ENCODE results near the gene IFITM5. TPM values are rescaled to one million over a fixed set of nuclear protein-coding genes. Genes with fewer than 3 reads are reported as not detected.
A peak's percentile ranks its signal among the peaks of the same experiment; 100 is the strongest.

The IFITM5 gene
- total RNA-seq, 4 donors from 2014 or later: not detected

DNA sequence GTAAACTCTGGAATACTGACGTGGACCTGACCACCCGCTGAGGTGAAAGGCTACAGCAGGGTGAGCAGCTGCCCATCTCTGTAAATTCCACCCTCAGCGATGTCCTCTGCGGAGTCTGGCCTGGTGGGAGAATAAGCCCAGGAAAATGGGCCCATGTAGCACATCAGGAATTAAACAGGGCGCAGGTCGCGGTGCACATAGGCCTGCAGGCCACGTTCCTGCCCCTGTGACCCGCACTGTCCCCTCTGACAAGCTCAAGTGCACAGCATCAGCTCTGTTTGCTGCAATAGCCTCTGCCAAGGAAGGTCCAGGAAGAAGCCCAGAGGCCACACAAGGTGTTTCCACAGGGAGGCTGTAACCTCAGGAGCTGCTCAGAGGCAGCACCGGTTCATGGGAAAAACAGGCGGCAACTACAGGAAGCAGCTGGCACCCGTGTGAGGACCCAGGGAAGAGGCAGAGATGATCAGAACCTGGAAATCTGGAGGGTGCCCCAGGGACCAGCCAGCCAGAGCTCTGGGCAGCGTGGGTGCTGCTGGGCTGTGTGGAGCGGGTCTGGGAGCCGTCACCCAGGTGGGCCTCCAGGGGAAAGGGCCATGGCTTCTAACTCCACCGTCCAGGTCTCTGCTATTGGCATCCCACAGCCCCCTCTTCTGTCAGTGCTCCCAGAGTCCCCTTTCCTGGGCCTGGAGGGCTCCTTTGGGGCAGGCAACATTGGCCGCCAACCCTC, 7.5 kb upstream of the IFITM5 start:
- peaks cover 37% of the 10 kb centered on the region for H3K4me1 ChIP-seq

DNA sequence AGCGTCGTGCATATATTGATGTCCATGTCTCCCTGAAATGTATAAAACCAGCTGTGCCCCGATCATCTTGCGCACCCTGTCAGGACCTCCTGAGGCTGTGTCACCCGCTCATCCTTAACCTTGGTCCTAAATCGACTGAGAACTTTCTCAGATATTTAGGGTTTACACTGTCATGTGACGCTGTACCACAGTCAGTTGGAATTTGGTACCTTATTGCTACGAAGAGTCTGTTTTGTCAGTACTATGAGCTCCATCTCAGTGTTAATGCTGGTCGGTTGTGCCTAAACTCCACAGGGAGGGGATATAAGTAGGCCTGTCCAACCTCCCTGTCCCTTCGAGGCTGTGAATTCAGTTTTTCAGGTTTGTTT, 6.5 kb upstream of the IFITM5 start:
- WGBS: 91% methylated on average over 10 of the region's 10 CpGs
- Histone ChIP-seq H3K4me3 (no peak overlapping the region), H3K27ac (no peak overlapping the region), H3K36me3 (no peaks in the 10 kb centered on the region), H3K9me3 (no peaks in the 10 kb centered on the region), H3K27me3 (no peaks in the 10 kb centered on the region), H3K4me1 (peaks cover 35% of the 10 kb centered on the region)
- no peak for TF ChIP-seq EP300 (IDR thresholded peaks at IDR 0.05)
- no peak for TF ChIP-seq POLR2AphosphoS5 (IDR thresholded peaks at IDR 0.05)
- TF ChIP-seq, protein P1, sequence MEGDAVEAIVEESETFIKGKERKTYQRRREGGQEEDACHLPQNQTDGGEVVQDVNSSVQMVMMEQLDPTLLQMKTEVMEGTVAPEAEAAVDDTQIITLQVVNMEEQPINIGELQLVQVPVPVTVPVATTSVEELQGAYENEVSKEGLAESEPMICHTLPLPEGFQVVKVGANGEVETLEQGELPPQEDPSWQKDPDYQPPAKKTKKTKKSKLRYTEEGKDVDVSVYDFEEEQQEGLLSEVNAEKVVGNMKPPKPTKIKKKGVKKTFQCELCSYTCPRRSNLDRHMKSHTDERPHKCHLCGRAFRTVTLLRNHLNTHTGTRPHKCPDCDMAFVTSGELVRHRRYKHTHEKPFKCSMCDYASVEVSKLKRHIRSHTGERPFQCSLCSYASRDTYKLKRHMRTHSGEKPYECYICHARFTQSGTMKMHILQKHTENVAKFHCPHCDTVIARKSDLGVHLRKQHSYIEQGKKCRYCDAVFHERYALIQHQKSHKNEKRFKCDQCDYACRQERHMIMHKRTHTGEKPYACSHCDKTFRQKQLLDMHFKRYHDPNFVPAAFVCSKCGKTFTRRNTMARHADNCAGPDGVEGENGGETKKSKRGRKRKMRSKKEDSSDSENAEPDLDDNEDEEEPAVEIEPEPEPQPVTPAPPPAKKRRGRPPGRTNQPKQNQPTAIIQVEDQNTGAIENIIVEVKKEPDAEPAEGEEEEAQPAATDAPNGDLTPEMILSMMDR (IDR thresholded peaks at IDR 0.05): no peak
- no peak for TF ChIP-seq POLR2A (IDR thresholded peaks at IDR 0.05)
- no peak for DNase-seq (ENCODE audit: low spot score in 2 of 2)

More for the DNA sequence above, 7.5 kb upstream of the IFITM5 start:
- no peak for DNase-seq (ENCODE audit: low spot score in 2 of 2)
- H3K27me3 ChIP-seq: no peaks in the 10 kb centered on the region
- peak overlapping the region; percentile 87 for H3K27ac ChIP-seq
- H3K36me3 ChIP-seq: no peaks in the 10 kb centered on the region
- no peaks in the 10 kb centered on the region for H3K9me3 ChIP-seq
- 91% methylated on average over 16 of the region's 17 CpGs for WGBS
- TF ChIP-seq, protein P1 (IDR thresholded peaks at IDR 0.05): no peak
- no peak for TF ChIP-seq POLR2A (IDR thresholded peaks at IDR 0.05)
- no peak for TF ChIP-seq EP300 (IDR thresholded peaks at IDR 0.05)
- no peak for TF ChIP-seq POLR2AphosphoS5 (IDR thresholded peaks at IDR 0.05)
- H3K4me3 ChIP-seq: no peak overlapping the region

DNA sequence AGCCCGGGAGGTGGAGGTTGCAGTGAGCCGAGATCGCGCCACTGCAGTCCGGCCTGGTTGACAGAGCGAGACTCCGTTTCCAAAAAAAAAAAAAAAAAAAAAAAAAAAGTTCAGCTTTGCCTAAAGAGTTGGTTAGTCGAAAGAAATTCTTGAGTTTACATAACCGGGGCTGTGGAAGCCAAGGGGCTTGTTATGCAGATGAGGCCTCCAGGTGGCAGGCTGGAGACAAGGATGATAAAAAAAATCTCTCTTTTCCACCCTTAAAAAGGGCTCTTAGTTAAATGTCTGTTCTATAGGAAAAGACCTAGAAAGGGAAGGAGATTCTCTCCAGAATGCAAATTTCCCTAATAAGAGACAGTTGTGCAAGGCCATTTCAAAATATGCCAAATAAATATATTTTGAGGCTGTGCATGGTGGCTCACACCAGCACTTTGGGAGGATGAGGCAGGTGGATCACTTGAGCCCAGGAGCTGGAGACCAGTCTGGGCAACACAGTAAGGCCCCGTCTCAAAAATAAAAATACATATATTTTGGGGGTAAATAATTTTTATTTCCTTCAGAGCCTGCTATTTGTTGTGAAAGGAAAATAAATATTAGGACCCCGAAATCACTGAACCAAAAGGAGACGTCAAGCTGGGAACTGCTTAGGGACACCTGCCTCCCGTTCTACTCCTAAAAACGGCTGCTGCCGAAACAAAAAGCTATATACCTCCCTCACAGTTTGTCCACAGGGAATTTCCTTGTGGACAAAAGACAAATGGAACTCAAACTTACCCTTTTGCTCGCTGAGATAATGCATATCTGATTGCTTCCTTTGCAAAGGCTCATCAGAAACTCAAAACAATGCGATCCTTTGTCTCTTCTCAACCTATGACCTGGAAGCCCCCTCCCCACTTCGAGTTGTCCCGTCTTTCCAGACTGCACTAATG, 5.9 kb upstream of the IFITM5 start:
- no peak for DNase-seq (ENCODE audit: low spot score in 2 of 2)
- peaks cover 35% of the 10 kb centered on the region for H3K4me1 ChIP-seq
- TF ChIP-seq, protein P1 (IDR thresholded peaks at IDR 0.05): peak; percentile 33 to 46
- TF ChIP-seq EP300 (IDR thresholded peaks at IDR 0.05): no peak
- no peak overlapping the region for H3K4me3 ChIP-seq
- H3K27me3 ChIP-seq: no peaks in the 10 kb centered on the region
- WGBS: 37% methylated on average over 19 of the region's 19 CpGs
- H3K9me3 ChIP-seq: no peaks in the 10 kb centered on the region
- no peaks in the 10 kb centered on the region for H3K36me3 ChIP-seq
- H3K27ac ChIP-seq: no peak overlapping the region

DNA sequence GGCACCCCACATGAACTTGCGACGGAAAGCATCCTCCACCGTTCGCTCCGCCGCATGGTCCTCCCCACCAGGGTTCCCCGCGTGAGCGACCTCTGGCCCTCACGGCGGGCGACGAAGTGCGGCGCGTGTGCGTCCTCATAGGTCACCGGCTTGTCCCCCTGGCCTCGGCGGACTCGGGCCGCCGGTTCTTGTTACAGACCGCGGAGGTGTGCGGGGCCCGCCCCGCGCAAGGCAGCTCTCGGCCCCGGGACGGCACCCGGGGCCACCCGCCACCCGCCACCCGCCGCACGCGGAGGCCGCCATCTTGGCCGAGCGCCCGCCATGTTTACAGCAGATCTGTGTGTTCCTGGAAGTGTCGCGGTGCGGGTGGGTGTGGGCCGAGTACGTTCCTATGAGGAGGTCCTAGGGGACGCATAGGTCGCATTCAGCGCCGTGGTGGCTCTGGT, 4.8 kb upstream of the IFITM5 start:
- Histone ChIP-seq H3K4me1 (peaks cover 25% of the 10 kb centered on the region), H3K27me3 (peaks cover 11% of the 10 kb centered on the region), H3K4me3 (no peak overlapping the region), H3K36me3 (no peaks in the 10 kb centered on the region), H3K27ac (no peak overlapping the region), H3K9me3 (no peaks in the 10 kb centered on the region)
- WGBS: 73% methylated on average over 37 of the region's 52 CpGs
- no peak for DNase-seq (ENCODE audit: low spot score in 2 of 2)
- TF ChIP-seq POLR2A (IDR thresholded peaks at IDR 0.05) (no peak), POLR2AphosphoS5 (IDR thresholded peaks at IDR 0.05) (no peak)
- TF ChIP-seq, protein P1 (IDR thresholded peaks at IDR 0.05): no peak

DNA sequence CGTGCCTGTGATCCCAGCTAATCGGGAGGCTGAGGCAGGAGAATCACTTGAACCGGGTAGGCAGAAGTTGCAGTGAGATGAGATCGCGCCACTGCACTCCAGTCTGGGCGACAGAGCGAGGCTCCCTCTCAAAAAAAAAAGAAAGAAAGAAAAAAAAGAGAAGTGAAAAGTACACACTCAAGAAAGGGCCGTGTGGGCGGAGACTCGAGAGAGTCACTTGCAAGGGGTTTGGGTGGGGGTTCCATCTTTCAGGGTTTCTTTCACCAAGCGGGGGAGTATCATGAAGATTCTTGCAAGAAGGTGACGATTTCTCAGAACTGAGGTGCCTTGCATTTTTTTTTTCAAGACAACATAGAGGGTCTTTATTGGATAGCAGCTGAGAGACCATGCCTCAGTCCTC, 4.0 kb upstream of the IFITM5 start:
- Histone ChIP-seq H3K4me1 (peaks cover 20% of the 10 kb centered on the region), H3K36me3 (no peaks in the 10 kb centered on the region), H3K27ac (no peak overlapping the region), H3K9me3 (no peaks in the 10 kb centered on the region), H3K4me3 (no peak overlapping the region), H3K27me3 (peaks cover 17% of the 10 kb centered on the region)
- TF ChIP-seq POLR2AphosphoS5 (IDR thresholded peaks at IDR 0.05): no peak
- TF ChIP-seq POLR2A (IDR thresholded peaks at IDR 0.05): no peak
- no peak for TF ChIP-seq EP300 (IDR thresholded peaks at IDR 0.05)
- TF ChIP-seq, protein P1 (IDR thresholded peaks at IDR 0.05): no peak
- WGBS: 80% methylated on average over 12 of the region's 12 CpGs
- no peak for DNase-seq (ENCODE audit: low spot score in 2 of 2)

All from suprapubic skin (tissue), 4 donors.